ENCODE measurements around the gene ADCK1.
"Not testable (repeated sequence)": the region's sequence is repeated elsewhere in the genome, so short reads cannot be mapped to it uniquely, and the experiment has no call there.

DNA sequence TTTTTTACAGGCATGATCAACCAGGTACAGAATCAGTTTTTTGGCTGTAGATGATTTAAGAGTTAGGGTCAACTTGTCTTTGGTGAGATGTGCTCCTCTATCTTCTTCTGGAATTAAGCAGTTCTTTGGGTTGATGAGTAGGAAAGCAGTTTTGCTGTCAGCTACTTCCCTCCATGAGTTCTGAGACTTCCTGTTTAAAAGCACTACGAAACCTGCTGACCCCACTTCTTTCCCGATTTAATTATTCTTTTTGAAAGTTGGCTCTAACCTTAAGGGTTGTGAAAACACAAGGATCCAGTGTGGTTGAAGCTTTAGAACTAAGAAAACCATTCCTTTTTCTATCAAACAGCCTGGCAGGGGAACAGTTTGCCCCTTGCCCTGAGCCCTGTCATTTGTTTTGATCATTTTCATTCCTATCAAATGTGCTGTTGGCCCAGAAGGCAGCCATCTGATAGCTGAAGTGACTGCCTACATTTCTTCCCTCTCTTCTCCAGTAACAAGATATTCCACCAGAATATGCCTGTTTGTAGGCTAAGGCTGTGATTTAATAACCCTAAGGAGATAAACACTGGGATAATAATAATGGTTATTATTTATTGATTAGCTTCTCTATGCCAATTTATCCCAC is 31.4 kb upstream of the ADCK1 start:
- TF ChIP-seq, protein P1, sequence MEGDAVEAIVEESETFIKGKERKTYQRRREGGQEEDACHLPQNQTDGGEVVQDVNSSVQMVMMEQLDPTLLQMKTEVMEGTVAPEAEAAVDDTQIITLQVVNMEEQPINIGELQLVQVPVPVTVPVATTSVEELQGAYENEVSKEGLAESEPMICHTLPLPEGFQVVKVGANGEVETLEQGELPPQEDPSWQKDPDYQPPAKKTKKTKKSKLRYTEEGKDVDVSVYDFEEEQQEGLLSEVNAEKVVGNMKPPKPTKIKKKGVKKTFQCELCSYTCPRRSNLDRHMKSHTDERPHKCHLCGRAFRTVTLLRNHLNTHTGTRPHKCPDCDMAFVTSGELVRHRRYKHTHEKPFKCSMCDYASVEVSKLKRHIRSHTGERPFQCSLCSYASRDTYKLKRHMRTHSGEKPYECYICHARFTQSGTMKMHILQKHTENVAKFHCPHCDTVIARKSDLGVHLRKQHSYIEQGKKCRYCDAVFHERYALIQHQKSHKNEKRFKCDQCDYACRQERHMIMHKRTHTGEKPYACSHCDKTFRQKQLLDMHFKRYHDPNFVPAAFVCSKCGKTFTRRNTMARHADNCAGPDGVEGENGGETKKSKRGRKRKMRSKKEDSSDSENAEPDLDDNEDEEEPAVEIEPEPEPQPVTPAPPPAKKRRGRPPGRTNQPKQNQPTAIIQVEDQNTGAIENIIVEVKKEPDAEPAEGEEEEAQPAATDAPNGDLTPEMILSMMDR (IDR thresholded peaks at IDR 0.05; ENCODE audit: low read depth, low read length), result not testable (repeated sequence)
- TF ChIP-seq EZH2phosphoT487 (IDR thresholded peaks at IDR 0.05; ENCODE audit: low read depth), result not testable (repeated sequence)

Measured in OCI-LY3 (cell line).